ENCODE measurements around the gene PDE2A. TPM values are rescaled to one million over a fixed set of nuclear protein-coding genes. Genes with fewer than 3 reads are reported as not detected.

Gene PDE2A
- total RNA-seq, 1 donor from 2014 or later: 4.0 TPM

- DNase-seq (ENCODE audit: low spot score, unreplicated experiment): no peak
- no peaks in the 10 kb centered on the region for H3K36me3 Mint-ChIP-seq (ENCODE audit: insufficient read depth)
- no peak overlapping the region for H3K27ac Mint-ChIP-seq
- H3K27me3 Mint-ChIP-seq: peaks cover 21% of the 10 kb centered on the region
- no peaks in the 10 kb centered on the region for H3K9me3 Mint-ChIP-seq (ENCODE audit: low read depth)
- no peak overlapping the region for H3K4me3 Mint-ChIP-seq (ENCODE audit: low read depth)
- peaks cover 5% of the 10 kb centered on the region for H3K4me1 Mint-ChIP-seq (ENCODE audit: low read depth)
- TF ChIP-seq CTCF (IDR thresholded peaks at IDR 0.05; ENCODE audit: unreplicated experiment): no peak
Observed at GRCh38 chr11:72551571-72551970, 122.7 kb downstream of the PDE2A start.

GRCh38 chr11:72548463-72548862 is 125.8 kb downstream of the PDE2A start:
- H3K27me3 Mint-ChIP-seq: peaks cover 20% of the 10 kb centered on the region
- H3K27ac Mint-ChIP-seq: no peak overlapping the region
- no peak overlapping the region for H3K4me3 Mint-ChIP-seq (ENCODE audit: low read depth)
- no peaks in the 10 kb centered on the region for H3K9me3 Mint-ChIP-seq (ENCODE audit: low read depth)
- H3K4me1 Mint-ChIP-seq (ENCODE audit: low read depth): peaks cover 5% of the 10 kb centered on the region
- H3K36me3 Mint-ChIP-seq (ENCODE audit: insufficient read depth): no peaks in the 10 kb centered on the region
- DNase-seq (ENCODE audit: low spot score, unreplicated experiment): no peak
- no peak for TF ChIP-seq CTCF (IDR thresholded peaks at IDR 0.05; ENCODE audit: unreplicated experiment)

GRCh38 chr11:72546866-72547265 is 127.4 kb downstream of the PDE2A start:
- Mint-ChIP-seq H3K27me3 (peaks cover 17% of the 10 kb centered on the region), H3K4me3 (ENCODE audit: low read depth) (no peak overlapping the region), H3K36me3 (ENCODE audit: insufficient read depth) (no peaks in the 10 kb centered on the region), H3K4me1 (ENCODE audit: low read depth) (peaks cover 5% of the 10 kb centered on the region), H3K9me3 (ENCODE audit: low read depth) (no peaks in the 10 kb centered on the region), H3K27ac (no peak overlapping the region)
- TF ChIP-seq CTCF (IDR thresholded peaks at IDR 0.05; ENCODE audit: unreplicated experiment): no peak
- DNase-seq (ENCODE audit: low spot score, unreplicated experiment): no peak

GRCh38 chr11:72544589-72544988 is 129.6 kb downstream of the PDE2A start:
- Mint-ChIP-seq H3K36me3 (ENCODE audit: insufficient read depth) (no peaks in the 10 kb centered on the region), H3K4me1 (ENCODE audit: low read depth) (no peaks in the 10 kb centered on the region), H3K27me3 (peaks cover 24% of the 10 kb centered on the region), H3K9me3 (ENCODE audit: low read depth) (no peaks in the 10 kb centered on the region), H3K27ac (no peak overlapping the region), H3K4me3 (ENCODE audit: low read depth) (no peak overlapping the region)
- TF ChIP-seq CTCF (IDR thresholded peaks at IDR 0.05; ENCODE audit: unreplicated experiment): no peak
- no peak for DNase-seq (ENCODE audit: low spot score, unreplicated experiment)

- Mint-ChIP-seq H3K9me3 (ENCODE audit: low read depth) (no peaks in the 10 kb centered on the region), H3K27me3 (peaks cover 26% of the 10 kb centered on the region), H3K4me1 (ENCODE audit: low read depth) (no peaks in the 10 kb centered on the region)
Observed at GRCh38 chr11:72543849-72544542, 130.2 kb downstream of the PDE2A start.

More at GRCh38 chr11:72543849-72544542, 130.2 kb downstream of the PDE2A start:
- no peaks in the 10 kb centered on the region for H3K36me3 Mint-ChIP-seq (ENCODE audit: insufficient read depth)
- H3K4me3 Mint-ChIP-seq (ENCODE audit: low read depth): no peak overlapping the region
- H3K27ac Mint-ChIP-seq: no peak overlapping the region
- TF ChIP-seq CTCF (IDR thresholded peaks at IDR 0.05; ENCODE audit: unreplicated experiment): no peak
- no peak for DNase-seq (ENCODE audit: low spot score, unreplicated experiment)

Data from progenitor cell of endocrine pancreas (in vitro differentiated cells).